KMS-11 (cell line): ENCODE results near the gene C4orf36.
A peak's percentile ranks its signal among the peaks of the same experiment; 100 is the strongest.

Source experiments
- H2AFZ ChIP-seq: fragments of 200-600 bp; sonication (generic); 2 replicates; pipeline ENCODE4 v1.6.1; 2016; ENCODE audit warnings: antibody characterized with exemption, mixed run types, low read depth
- H3K27ac ChIP-seq: fragments of 200-600 bp; sonication (generic); 2 replicates; pipeline ENCODE4 v1.6.1; 2016; ENCODE audit warnings: mild to moderate bottlenecking, mixed run types
- H3K27me3 ChIP-seq: fragments of 200-600 bp; sonication (generic); 2 replicates; pipeline ENCODE4 v1.6.1; 2017; ENCODE audit warnings: mild to moderate bottlenecking, low read depth, mixed run types, moderate library complexity; ENCODE audit not compliant: insufficient read depth
- H3K36me3 ChIP-seq: fragments of 200-600 bp; sonication (generic); 2 replicates; pipeline ENCODE4 v1.6.1; 2017; ENCODE audit warnings: mild to moderate bottlenecking, mixed run types; ENCODE audit not compliant: insufficient read depth
- H3K4me1 ChIP-seq: fragments of 200-600 bp; sonication (generic); 2 replicates; pipeline ENCODE4 v1.6.1; 2016; ENCODE audit warnings: mild to moderate bottlenecking, low read depth, mixed run types; ENCODE audit not compliant: poor library complexity, severe bottlenecking
- H3K4me2 ChIP-seq: fragments of 200-600 bp; sonication (generic); 2 replicates; pipeline ENCODE4 v1.7.0; 2016; ENCODE audit warnings: mild to moderate bottlenecking, mixed run types
- H3K4me3 ChIP-seq: fragments of 200-600 bp; sonication (generic); IDR thresholded peaks from 2 replicates; pipeline ENCODE4 v1.6.1; 2017; ENCODE audit warnings: low read depth, low read length, mixed read lengths; ENCODE audit not compliant: insufficient read depth
- H3K79me2 ChIP-seq: fragments of 200-600 bp; sonication (generic); 2 replicates; pipeline ENCODE4 v1.6.1; 2016; ENCODE audit warnings: low read depth, mixed run types; ENCODE audit not compliant: insufficient read depth
- H3K9ac ChIP-seq: fragments of 200-600 bp; sonication (generic); 2 replicates; pipeline ENCODE4 v1.6.1; 2016; ENCODE audit warnings: mild to moderate bottlenecking, mixed run types
- H4K20me1 ChIP-seq: fragments of 200-600 bp; sonication (generic); 2 replicates; pipeline ENCODE4 v1.6.1; 2016; ENCODE audit warnings: mild to moderate bottlenecking, mixed run types; ENCODE audit not compliant: insufficient read depth
- CTCF ChIP-seq: fragments of 200-600 bp; sonication (generic); conservative IDR thresholded peaks from 2 replicates; pipeline ENCODE4 v1.6.1; 2017; ENCODE audit warnings: low read depth, mild to moderate bottlenecking, antibody characterized with exemption, low read length, moderate library complexity, mixed read lengths

C4orf36 gene

GRCh38 chr4:86921608-86922252, 29.5 kb upstream of the C4orf36 start:
- no peak overlapping the region for H3K4me2 ChIP-seq
- no peak overlapping the region for H2AFZ ChIP-seq
- H3K4me3 ChIP-seq = no peak overlapping the region
- no peaks in the 10 kb centered on the region for H3K36me3 ChIP-seq
- H3K9ac ChIP-seq = no peak overlapping the region
- H3K4me1 ChIP-seq = peaks cover 26% of the 10 kb centered on the region
- no peaks in the 10 kb centered on the region for H3K79me2 ChIP-seq
- H3K27ac ChIP-seq = no peak overlapping the region
- H3K27me3 ChIP-seq = no peaks in the 10 kb centered on the region
- no peaks in the 10 kb centered on the region for H4K20me1 ChIP-seq
- TF ChIP-seq CTCF = no peak

DNA sequence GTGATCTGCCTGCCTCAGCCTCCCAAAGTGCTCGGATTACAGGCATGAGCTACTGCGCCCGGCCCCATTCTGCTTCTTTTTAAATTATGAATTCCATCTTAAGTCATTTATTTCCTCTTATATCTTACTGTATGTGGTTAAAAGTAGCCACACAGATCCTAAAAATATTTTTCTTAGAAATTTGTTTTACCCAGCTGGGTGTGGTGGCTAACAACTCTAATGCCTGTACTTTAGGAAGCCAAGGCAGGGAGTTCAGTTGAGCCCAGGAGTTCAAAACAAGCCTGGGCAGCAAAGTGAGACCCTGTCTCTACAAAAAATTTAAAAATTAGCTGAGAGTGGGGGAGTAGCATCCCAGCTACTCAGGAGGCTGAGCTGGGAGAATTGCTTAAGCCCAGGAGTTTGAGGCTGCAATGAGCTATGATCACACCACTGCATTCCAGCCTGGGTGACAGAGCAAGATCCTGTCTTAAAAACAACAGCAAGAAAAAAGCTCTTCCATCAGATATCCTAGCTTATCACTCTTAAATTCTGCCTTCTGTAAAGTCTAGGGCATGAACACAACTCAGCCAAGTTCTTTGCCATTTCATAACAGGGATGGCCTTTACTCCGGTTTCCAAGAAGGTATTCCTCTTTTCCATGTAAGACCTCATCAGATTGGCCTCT, 27.5 kb upstream of the C4orf36 start:
- no peaks in the 10 kb centered on the region for H4K20me1 ChIP-seq
- no peak overlapping the region for H3K4me3 ChIP-seq
- H3K36me3 ChIP-seq = no peaks in the 10 kb centered on the region
- H3K27me3 ChIP-seq = no peaks in the 10 kb centered on the region
- H3K4me1 ChIP-seq = peaks cover 26% of the 10 kb centered on the region
- H3K27ac ChIP-seq = no peak overlapping the region
- TF ChIP-seq CTCF = no peak
- no peak overlapping the region for H3K9ac ChIP-seq
- H2AFZ ChIP-seq = no peak overlapping the region
- no peak overlapping the region for H3K4me2 ChIP-seq
- H3K79me2 ChIP-seq = no peaks in the 10 kb centered on the region

DNA sequence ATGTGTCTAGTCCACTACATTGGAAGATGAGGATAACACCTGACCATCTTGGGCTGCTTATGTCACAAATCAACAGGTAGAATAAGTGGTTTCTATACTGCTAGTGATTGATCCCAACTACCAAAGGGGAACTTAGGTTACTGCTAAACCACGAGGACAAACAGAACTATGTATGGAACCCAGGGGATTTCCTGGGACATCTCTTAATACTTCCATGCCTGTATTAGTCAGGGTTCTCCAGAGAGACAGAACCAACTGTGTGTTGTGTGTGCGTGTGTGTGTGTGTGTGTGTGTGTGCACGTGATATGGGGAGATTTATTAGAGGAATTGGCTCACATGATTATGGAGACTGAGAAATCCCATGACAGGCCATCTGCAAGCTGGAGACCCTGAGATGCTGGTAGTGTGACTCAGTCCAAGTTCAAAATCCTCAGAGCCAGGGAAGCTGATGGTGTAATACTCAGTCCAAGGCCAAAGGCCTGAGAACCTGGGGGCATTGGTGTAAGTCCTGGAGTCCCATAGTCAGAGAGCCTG, 26.4 kb upstream of the C4orf36 start:
- peaks cover 26% of the 10 kb centered on the region for H3K4me1 ChIP-seq
- TF ChIP-seq CTCF = no peak
- no peaks in the 10 kb centered on the region for H3K36me3 ChIP-seq
- peak overlapping the region; percentile 1; the same call in 1 of the 2 replicates for H3K4me2 ChIP-seq
- no peaks in the 10 kb centered on the region for H3K27me3 ChIP-seq
- H2AFZ ChIP-seq = no peak overlapping the region
- no peaks in the 10 kb centered on the region for H4K20me1 ChIP-seq
- H3K79me2 ChIP-seq = no peaks in the 10 kb centered on the region
- no peak overlapping the region for H3K9ac ChIP-seq
- H3K4me3 ChIP-seq = no peak overlapping the region
- no peak overlapping the region for H3K27ac ChIP-seq

DNA sequence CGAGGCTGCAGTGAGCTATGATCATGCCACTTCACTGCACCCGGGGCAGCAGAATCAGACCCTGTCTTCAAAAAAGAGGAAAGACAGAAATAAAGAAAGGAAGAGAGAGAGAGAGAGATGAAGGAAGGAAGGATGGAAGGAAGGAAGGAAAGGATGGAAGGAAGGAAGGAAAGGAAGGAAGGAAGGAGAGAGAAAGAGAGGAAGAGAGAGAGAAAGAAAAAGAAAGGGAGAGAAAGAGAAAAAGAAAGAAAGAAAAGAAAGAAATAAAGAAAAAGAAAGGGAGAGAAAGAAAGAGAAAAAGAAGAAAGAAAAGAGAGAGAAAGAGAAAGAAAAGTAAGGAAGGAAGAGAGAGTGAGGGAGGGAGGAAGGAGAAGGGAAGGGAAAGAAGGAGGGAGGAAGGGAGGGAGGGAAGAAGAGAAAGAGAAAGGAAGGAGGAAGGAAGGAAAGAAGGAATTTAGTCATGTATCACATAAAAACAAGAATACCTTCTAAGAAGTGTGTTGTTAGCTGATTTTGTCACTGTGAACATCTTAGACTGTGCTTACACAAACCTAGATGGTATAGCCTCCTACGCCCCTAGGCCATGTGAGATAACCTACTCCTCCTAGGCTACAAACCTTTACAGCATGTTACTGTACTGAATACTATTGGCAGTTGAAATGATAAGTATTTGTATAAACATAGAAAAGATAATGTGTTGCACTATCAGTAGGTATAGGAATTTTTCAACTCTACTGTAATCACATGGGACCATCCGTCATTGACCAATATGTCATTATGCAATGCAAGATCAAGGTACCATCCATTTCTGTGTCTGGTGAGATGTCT, 25.2 kb upstream of the C4orf36 start:
- Histone ChIP-seq H3K27ac (no peak overlapping the region), H3K4me2 (no peak overlapping the region), H3K27me3 (no peaks in the 10 kb centered on the region), H4K20me1 (no peaks in the 10 kb centered on the region), H3K4me3 (no peak overlapping the region), H2AFZ (no peak overlapping the region), H3K9ac (no peak overlapping the region), H3K79me2 (no peaks in the 10 kb centered on the region), H3K36me3 (no peaks in the 10 kb centered on the region), H3K4me1 (peaks cover 30% of the 10 kb centered on the region)
- TF ChIP-seq CTCF = no peak
